Measurements from ENCODE around the gene IFNA6. TPM values are rescaled to one million over a fixed set of nuclear protein-coding genes. Genes with fewer than 3 reads are reported as not detected.

IFNA6 gene
- total RNA-seq, 1 donor from 2014 or later, result not detected

- Mint-ChIP-seq H3K36me3 (ENCODE audit: unreplicated experiment) (no peaks in the 10 kb centered on the region), H3K4me3 (ENCODE audit: unreplicated experiment) (no peak overlapping the region)
Measured at GRCh38 chr9:21324047-21324446, 26.6 kb downstream of the IFNA6 start.

GRCh38 chr9:21322911-21323461 lies 27.7 kb downstream of the IFNA6 start:
- Mint-ChIP-seq H3K27me3 (ENCODE audit: unreplicated experiment) (peaks cover 2% of the 10 kb centered on the region), H3K4me3 (ENCODE audit: unreplicated experiment) (no peak overlapping the region), H3K4me1 (ENCODE audit: low read depth, unreplicated experiment) (peaks cover 25% of the 10 kb centered on the region), H3K27ac (ENCODE audit: unreplicated experiment) (no peak overlapping the region), H3K36me3 (ENCODE audit: unreplicated experiment) (no peaks in the 10 kb centered on the region), H3K9me3 (ENCODE audit: unreplicated experiment) (no peaks in the 10 kb centered on the region)
- no peak for DNase-seq
- no peak for TF ChIP-seq CTCF (IDR thresholded peaks at IDR 0.05; ENCODE audit: partially characterized antibody, unreplicated experiment)

More at GRCh38 chr9:21324047-21324446, 26.6 kb downstream of the IFNA6 start:
- TF ChIP-seq CTCF (IDR thresholded peaks at IDR 0.05; ENCODE audit: partially characterized antibody, unreplicated experiment), result no peak
- Mint-ChIP-seq H3K27ac (ENCODE audit: unreplicated experiment) (no peak overlapping the region), H3K27me3 (ENCODE audit: unreplicated experiment) (peaks cover 2% of the 10 kb centered on the region), H3K4me1 (ENCODE audit: low read depth, unreplicated experiment) (peaks cover 25% of the 10 kb centered on the region), H3K9me3 (ENCODE audit: unreplicated experiment) (no peaks in the 10 kb centered on the region)
- DNase-seq, result no peak

- Mint-ChIP-seq H3K9me3 (ENCODE audit: unreplicated experiment) (no peaks in the 10 kb centered on the region), H3K27me3 (ENCODE audit: unreplicated experiment) (peaks cover 2% of the 10 kb centered on the region), H3K4me1 (ENCODE audit: low read depth, unreplicated experiment) (peaks cover 25% of the 10 kb centered on the region), H3K36me3 (ENCODE audit: unreplicated experiment) (no peaks in the 10 kb centered on the region), H3K4me3 (ENCODE audit: unreplicated experiment) (no peak overlapping the region), H3K27ac (ENCODE audit: unreplicated experiment) (peak overlapping the region; percentile 16)
- no peak for TF ChIP-seq CTCF (IDR thresholded peaks at IDR 0.05; ENCODE audit: partially characterized antibody, unreplicated experiment)
- no peak for DNase-seq
Measured at GRCh38 chr9:21320465-21320864, 30.2 kb downstream of the IFNA6 start.

- peak; percentile 24 for DNase-seq
- Mint-ChIP-seq H3K9me3 (ENCODE audit: unreplicated experiment) (no peaks in the 10 kb centered on the region), H3K27me3 (ENCODE audit: unreplicated experiment) (peaks cover 2% of the 10 kb centered on the region), H3K4me1 (ENCODE audit: low read depth, unreplicated experiment) (peaks cover 25% of the 10 kb centered on the region), H3K27ac (ENCODE audit: unreplicated experiment) (no peak overlapping the region), H3K36me3 (ENCODE audit: unreplicated experiment) (no peaks in the 10 kb centered on the region), H3K4me3 (ENCODE audit: unreplicated experiment) (no peak overlapping the region)
- peak; percentile 69 for TF ChIP-seq CTCF (IDR thresholded peaks at IDR 0.05; ENCODE audit: partially characterized antibody, unreplicated experiment)
Measured at GRCh38 chr9:21317956-21318923, 32.4 kb downstream of the IFNA6 start.

- Mint-ChIP-seq H3K27ac (ENCODE audit: unreplicated experiment) (no peak overlapping the region), H3K27me3 (ENCODE audit: unreplicated experiment) (no peaks in the 10 kb centered on the region), H3K9me3 (ENCODE audit: unreplicated experiment) (no peaks in the 10 kb centered on the region), H3K4me3 (ENCODE audit: unreplicated experiment) (no peak overlapping the region), H3K36me3 (ENCODE audit: unreplicated experiment) (no peaks in the 10 kb centered on the region), H3K4me1 (ENCODE audit: low read depth, unreplicated experiment) (peaks cover 19% of the 10 kb centered on the region)
- DNase-seq, result no peak
- no peak for TF ChIP-seq CTCF (IDR thresholded peaks at IDR 0.05; ENCODE audit: partially characterized antibody, unreplicated experiment)
Measured at GRCh38 chr9:21316860-21317259, 33.8 kb downstream of the IFNA6 start.

Measured in glutamatergic neuron (in vitro differentiated cells).